Measurements from ENCODE around the gene NFKBIE.

Gene NFKBIE

GRCh38 chr6:44297063-44298038 lies 32.0 kb upstream of the NFKBIE start:
- DNase-seq = peak; percentile 29 to 31

- no peak for DNase-seq
Observed at GRCh38 chr6:44294832-44295791, 29.8 kb upstream of the NFKBIE start.

DNA sequence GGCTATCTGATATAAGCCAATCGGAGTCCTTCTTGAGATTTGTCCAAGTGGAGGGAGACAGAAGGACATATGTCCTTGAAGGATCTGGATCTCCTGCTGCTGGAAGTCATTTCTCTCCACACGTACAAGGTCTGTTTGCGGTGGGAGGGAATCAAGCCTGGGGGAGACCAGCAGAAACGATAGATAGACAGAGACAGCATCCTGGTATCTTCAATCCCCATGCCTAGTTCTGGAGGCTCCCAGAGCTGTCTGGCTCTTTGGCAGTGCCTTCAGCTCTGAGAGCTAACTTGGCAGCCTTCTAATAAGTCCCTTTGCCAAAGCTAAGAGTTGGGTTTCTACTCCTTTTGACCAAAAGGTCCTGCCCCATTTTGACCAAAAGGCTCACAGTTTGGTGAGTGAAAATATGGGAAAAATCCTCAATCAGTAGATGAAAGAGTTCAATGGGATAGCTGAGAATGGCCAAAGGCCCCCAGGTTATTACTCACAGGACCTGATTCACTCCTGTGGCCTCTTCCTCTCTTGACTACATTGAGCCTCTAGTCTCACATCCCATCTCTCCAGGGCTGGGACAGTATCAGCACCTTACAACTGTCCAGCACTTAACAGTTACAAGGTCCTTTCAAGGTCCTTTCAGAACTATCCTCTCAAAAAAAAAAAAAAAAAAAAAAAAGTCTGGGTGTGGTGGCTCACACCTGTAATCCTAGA lies 27.5 kb upstream of the NFKBIE start:
- DNase-seq = no peak

DNA sequence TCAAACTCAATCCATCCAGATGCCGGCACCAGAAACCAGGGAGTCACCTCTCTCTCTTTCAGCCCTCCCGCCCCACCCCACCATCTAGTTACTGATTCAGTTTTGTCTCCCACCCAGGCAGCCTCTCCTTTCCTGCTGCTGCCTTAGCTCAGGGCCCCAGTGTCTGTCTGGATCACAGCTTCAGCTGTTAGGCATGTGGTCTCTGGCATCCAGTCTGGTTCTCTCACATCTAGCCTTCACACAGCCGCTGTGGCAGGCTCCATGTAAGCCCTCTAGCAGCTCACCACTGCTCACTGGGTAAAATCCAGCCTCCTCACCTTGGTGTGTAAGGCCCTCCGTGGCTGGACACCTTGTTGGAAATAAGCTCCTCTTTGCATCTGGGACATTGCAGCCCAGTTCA lies 26.5 kb upstream of the NFKBIE start:
- no peak for DNase-seq

GRCh38 chr6:44289726-44290260 lies 24.4 kb upstream of the NFKBIE start:
- DNase-seq = no peak

GRCh38 chr6:44286747-44287146 lies 21.4 kb upstream of the NFKBIE start:
- no peak for DNase-seq

DNA sequence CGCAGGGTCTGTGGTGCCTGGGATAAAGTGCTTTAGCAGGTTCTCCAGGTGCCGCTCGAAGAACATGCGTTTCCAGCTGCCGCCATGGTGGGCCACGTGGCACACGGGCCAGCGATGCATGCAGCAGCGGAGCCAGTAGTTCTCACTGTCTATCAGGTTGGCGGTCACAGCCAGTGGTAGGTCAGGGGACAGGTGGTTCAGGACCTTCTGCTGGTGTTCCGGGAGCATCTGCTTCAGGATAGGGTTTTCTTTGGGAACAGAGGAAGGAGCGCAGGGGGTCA lies 20.9 kb upstream of the NFKBIE start:
- no peak for DNase-seq

GRCh38 chr6:44285552-44286284 lies 20.4 kb upstream of the NFKBIE start:
- no peak for DNase-seq

DNA sequence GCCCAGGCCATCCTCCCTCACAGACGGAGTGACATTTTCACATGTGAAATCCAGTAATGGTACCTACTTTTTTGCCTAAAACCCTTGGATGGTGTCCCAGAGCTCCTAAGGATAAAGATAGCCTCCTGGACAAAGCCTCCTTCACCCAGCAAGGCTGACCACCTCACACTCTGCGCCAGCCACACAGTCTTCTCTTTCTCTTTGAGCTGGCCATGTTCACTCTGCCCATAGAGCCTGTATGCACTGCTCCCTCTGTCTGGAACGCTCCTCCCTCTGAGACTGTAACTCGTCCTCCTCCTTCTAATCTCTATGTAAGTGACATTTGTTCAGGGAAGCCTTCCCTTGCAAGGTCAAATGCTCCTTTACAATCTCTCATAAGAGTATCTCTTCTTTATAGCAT lies 19.5 kb upstream of the NFKBIE start:
- DNase-seq = no peak

- no peak for DNase-seq
Observed at GRCh38 chr6:44284121-44284520, 18.8 kb upstream of the NFKBIE start.

DNA sequence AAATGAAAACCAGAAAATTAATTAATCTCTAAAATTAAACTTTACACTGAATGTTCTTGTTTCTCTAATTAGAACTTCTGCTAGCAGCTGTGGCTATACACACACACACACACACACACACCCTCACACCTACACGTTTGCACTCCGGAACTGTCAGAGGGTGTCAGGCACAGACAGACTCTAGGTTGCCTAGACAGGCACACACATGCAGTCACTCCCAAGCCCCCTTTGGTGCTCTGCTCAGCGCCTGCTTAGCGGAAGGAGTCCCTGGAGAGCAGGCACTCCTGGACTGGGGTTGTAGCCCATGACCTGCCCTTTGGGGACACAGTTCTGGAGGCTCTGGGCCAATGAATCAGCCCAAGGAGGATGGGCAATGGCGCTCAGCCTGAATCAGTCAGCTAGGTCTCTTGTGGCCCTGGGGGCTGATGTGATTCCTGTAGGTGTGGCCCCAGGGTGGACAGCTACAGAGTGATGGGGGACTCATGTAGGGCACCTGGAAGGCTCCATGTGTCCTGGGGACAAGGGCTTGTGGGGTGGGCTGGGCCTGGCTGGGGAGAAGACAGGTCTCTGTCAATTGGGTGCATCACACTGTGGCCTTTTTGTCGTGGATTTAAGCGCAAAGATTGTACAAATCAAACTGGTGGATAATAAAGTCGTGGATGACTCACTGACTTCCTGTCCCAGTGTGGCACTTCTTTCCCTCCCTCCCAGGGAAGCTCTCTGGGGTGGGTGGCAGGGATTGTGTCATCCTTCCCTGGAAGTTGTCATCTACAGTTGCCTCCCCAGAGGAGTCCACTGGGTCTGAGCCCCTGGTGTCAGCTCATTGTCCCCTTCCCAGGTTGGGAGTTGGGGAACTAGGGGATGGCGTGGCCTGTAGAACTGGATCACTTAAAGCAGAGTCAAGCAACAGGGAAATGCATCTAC lies 13.7 kb upstream of the NFKBIE start:
- no peak for DNase-seq

DNA sequence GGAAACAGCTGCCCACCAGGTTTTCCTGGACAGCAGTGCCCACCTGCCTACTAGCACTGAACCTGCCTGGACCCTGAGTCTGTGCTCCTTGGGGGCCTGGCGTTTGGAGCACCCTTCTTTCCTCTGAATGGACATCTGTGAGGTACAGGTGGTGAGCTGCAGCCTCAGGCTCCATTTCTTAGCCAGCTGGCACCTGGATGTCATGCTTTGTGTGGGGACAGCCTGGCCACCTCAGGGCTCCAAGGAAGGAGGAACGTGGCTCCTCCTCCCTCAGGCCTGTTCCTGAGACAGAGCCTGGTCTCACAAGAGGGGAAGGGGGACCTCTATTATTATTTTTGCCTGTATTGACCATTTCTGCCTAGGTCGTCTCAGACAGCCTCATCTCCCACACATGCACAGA lies 13.0 kb upstream of the NFKBIE start:
- DNase-seq = no peak

DNA sequence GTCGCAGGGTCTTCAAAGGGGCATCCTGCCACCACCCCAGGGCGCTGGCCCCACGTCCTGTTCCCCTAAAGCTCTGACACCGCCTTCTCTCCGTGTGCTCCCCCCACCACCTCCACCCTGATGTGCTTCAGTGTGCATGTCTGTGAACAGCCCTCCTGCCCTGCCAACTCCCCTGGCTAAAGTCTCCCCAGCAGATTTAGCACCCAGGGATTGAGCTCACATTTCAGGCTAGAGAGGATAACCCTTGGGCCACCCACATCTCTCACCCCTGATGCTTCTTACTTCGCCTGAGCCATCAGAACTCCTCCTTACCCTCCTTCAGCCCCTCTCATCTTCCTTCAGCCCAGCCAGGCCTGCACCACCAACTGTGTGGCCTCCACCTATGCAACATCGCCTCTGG lies 12.4 kb upstream of the NFKBIE start:
- DNase-seq = no peak

- DNase-seq = no peak
Observed at GRCh38 chr6:44276667-44277640, 11.6 kb upstream of the NFKBIE start.

- no peak for DNase-seq
Observed at GRCh38 chr6:44275749-44276648, 10.6 kb upstream of the NFKBIE start.

- no peak for DNase-seq
Observed at GRCh38 chr6:44275271-44275748, 10.0 kb upstream of the NFKBIE start.

- DNase-seq = no peak
Observed at GRCh38 chr6:44273617-44274016, 8.3 kb upstream of the NFKBIE start.

GRCh38 chr6:44272999-44273566 lies 7.7 kb upstream of the NFKBIE start:
- no peak for DNase-seq

Measured in activated CD4-positive, alpha-beta T cell treated with anti-CD3 and anti-CD28 coated beads, Interleukin-2, amount 50 U/mL, for 4 hours (primary cell).